SK-N-SH (cell line): ENCODE data around the gene LDB3. TPM values are rescaled to one million over a fixed set of nuclear protein-coding genes. Genes with fewer than 3 reads are reported as not detected.

Experiments
- CTCF ChIA-PET: fragments of 300-600, 350-600 bp; formaldehyde crosslinking; extraction: SDS; loops from one replicate; lab custom pipeline; 2021; lab: Yijun Ruan, JAX
- POLR2A ChIA-PET: fragments of 350-600 bp; sonication (Branson Sonifier 250); formaldehyde crosslinking; extraction: SDS; loops from one replicate; lab custom pipeline; 2020; ENCODE audit warnings: antibody characterized with exemption, inconsistent platforms; lab: Yijun Ruan, JAX
- DNase-seq: peaks from one replicate; pipeline ENCODE4 v3.0.0; 2012
- H2AFZ ChIP-seq: fragments of 200-600 bp; sonication (generic); 2 replicates; pipeline ENCODE4 v1.8.1; 2016; ENCODE audit warnings: antibody characterized with exemption, mild to moderate bottlenecking, low read depth
- H3F3A ChIP-seq: fragments of 200-600 bp; sonication (generic); replicated peaks from 2 replicates; pipeline ENCODE3; 2016; ENCODE audit warnings: antibody characterized with exemption, mild to moderate bottlenecking; ENCODE audit not compliant: insufficient read depth
- H3K27ac ChIP-seq, 2 experiments: fragments of 200-500 bp in 1 of 2; fragments of 200-600 bp in 1 of 2; sonication (Bioruptor generic) in 1 of 2; sonication (generic), shearing (Covaris generic) in 1 of 2; 2 replicates each; pipeline versions ENCODE4 v1.5.1 to v1.6.1; 2014 to 2016; ENCODE audit warnings: low read depth in 2 of 2, inconsistent platforms in 1 of 2, low read length in 1 of 2, mild to moderate bottlenecking in 1 of 2, mixed read lengths in 1 of 2
- H3K27me3 ChIP-seq: fragments of 200-600 bp; sonication (generic), shearing (Covaris generic); 2 replicates; pipeline ENCODE4 v1.6.1; 2016; ENCODE audit warnings: mixed run types; ENCODE audit not compliant: insufficient read depth
- H3K36me3 ChIP-seq, 2 experiments: fragments of 200-500 bp in 1 of 2; fragments of 200-600 bp in 1 of 2; sonication (Bioruptor generic) in 1 of 2; sonication (generic) in 1 of 2; replicated peaks in 1 of 2; 2 replicates each; pipeline versions ENCODE3 to v1.5.1; 2014 to 2016; ENCODE audit warnings: low read length in 1 of 2, mild to moderate bottlenecking in 1 of 2; ENCODE audit not compliant: insufficient read depth in 2 of 2, control insufficient read depth in 1 of 2
- H3K4me1 ChIP-seq, 2 experiments: fragments of 200-500 bp in 1 of 2; fragments of 200-600 bp in 1 of 2; sonication (Bioruptor generic) in 1 of 2; sonication (generic), shearing (Covaris generic) in 1 of 2; 2 replicates each; pipeline versions ENCODE4 v1.5.1 to v1.6.1; 2014 to 2016; ENCODE audit warnings: low read depth in 1 of 2, low read length in 1 of 2, mixed run types in 1 of 2; ENCODE audit not compliant: insufficient read depth in 2 of 2, control insufficient read depth in 1 of 2
- H3K4me2 ChIP-seq: fragments of 200-600 bp; sonication (generic), shearing (Covaris generic); 2 replicates; pipeline ENCODE4 v1.6.1; 2017; ENCODE audit warnings: mixed run types
- H3K4me3 ChIP-seq, 2 experiments: fragments of 200-500 bp in 1 of 2; fragments of 200-600 bp in 1 of 2; sonication (Bioruptor generic) in 1 of 2; sonication (generic), shearing (Covaris generic) in 1 of 2; 2 replicates each; pipeline versions ENCODE4 v1.5.1 to v1.8.1; 2014 to 2016; ENCODE audit warnings: low read depth in 2 of 2, inconsistent platforms in 1 of 2, low read length in 1 of 2, mild to moderate bottlenecking in 1 of 2, mixed read lengths in 1 of 2, moderate library complexity in 1 of 2
- H3K79me2 ChIP-seq: fragments of 200-600 bp; sonication (generic); 2 replicates; pipeline ENCODE4 v1.8.1; 2017; ENCODE audit warnings: mild to moderate bottlenecking; ENCODE audit not compliant: insufficient read depth
- H3K9ac ChIP-seq: fragments of 200-600 bp; sonication (generic); 2 replicates; pipeline ENCODE4 v1.6.1; 2017; ENCODE audit warnings: mixed run types
- H3K9me2 ChIP-seq: fragments of 200-600 bp; sonication (generic); 2 replicates; pipeline ENCODE4 v1.6.1; 2017; ENCODE audit warnings: mixed run types
- H3K9me3 ChIP-seq: fragments of 200-600 bp; sonication (generic); 2 replicates; pipeline ENCODE4 v1.6.1; 2017; ENCODE audit warnings: mixed run types, mild to moderate bottlenecking, moderate library complexity
- H4K20me1 ChIP-seq: fragments of 200-600 bp; sonication (generic); 2 replicates; pipeline ENCODE4 v1.6.1; 2017; ENCODE audit warnings: mild to moderate bottlenecking, mixed run types; ENCODE audit not compliant: insufficient read depth
- CHD2 ChIP-seq: fragments of 150-350 bp; IDR thresholded peaks from 2 replicates; pipeline ENCODE4 v1.6.1; 2018; ENCODE audit warnings: low read length; ENCODE audit not compliant: partially characterized antibody
- ELF1 ChIP-seq: IDR thresholded peaks from 2 replicates; pipeline ENCODE4 v1.4.0; 2012
- FOSL2 ChIP-seq: IDR thresholded peaks from 2 replicates; pipeline ENCODE4 v1.4.0; 2012; ENCODE audit warnings: low read depth, mild to moderate bottlenecking, moderate library complexity, borderline replicate concordance
- FOXM1 ChIP-seq: IDR thresholded peaks from 2 replicates; pipeline ENCODE4 v1.4.0; 2012; ENCODE audit warnings: low read depth, mild to moderate bottlenecking
- GATA2 ChIP-seq: sonication (generic); formaldehyde crosslinking; IDR thresholded peaks from 2 replicates; pipeline ENCODE4 v1.5.0; 2020; ENCODE audit warnings: mild to moderate bottlenecking, missing genetic modification reagents
- NFIC ChIP-seq: IDR thresholded peaks from 2 replicates; pipeline ENCODE4 v1.4.0; 2012; ENCODE audit warnings: borderline replicate concordance
- NRF1 ChIP-seq: IDR thresholded peaks from 2 replicates; pipeline ENCODE4 v1.6.1; 2012; ENCODE audit warnings: low read depth, mild to moderate bottlenecking, low read length
- RFX5 ChIP-seq: IDR thresholded peaks from 2 replicates; pipeline ENCODE4 v1.6.1; 2012; ENCODE audit warnings: mild to moderate bottlenecking, improper control_type of control experiment, low read length
- TAF1 ChIP-seq: IDR thresholded peaks from 2 replicates; pipeline ENCODE4 v1.6.1; 2012; ENCODE audit warnings: low read depth, mild to moderate bottlenecking, low read length, moderate library complexity, borderline replicate concordance
- TCF12 ChIP-seq: IDR thresholded peaks from 2 replicates; pipeline ENCODE4 v1.4.0; 2012
- TEAD4 ChIP-seq: IDR thresholded peaks from 2 replicates; pipeline ENCODE4 v1.4.0; 2012; ENCODE audit warnings: mild to moderate bottlenecking, borderline replicate concordance; ENCODE audit not compliant: insufficient read depth
- YY1 ChIP-seq: IDR thresholded peaks from 2 replicates; pipeline ENCODE4 v1.4.0; 2012; ENCODE audit warnings: low read depth, mild to moderate bottlenecking
- WGBS: methylation state at CpG from one replicate; pipeline ENCODE4 v1.1.6; 2017; ENCODE audit warnings: low lambda C conversion rate; 5-methylcytosine and 5-hydroxymethylcytosine counted together
- polyA plus RNA-seq, 3 experiments: library from polyadenylated mRNA; depleted of rRNA; stranded (reverse); fragments of >200 nt; gene quantifications; 2 replicates each; pipeline ENCODE4 v1.2.3, GENCODE V29; 2012
- TF ChIP-seq, protein P1 (sequence below): fragments of 150-350 bp; IDR thresholded peaks from 2 replicates; pipeline ENCODE4 v1.6.1; 2016; ENCODE audit warnings: mild to moderate bottlenecking, low read depth, low read length
- TF ChIP-seq, protein P2 (sequence below): IDR thresholded peaks from 2 replicates; pipeline ENCODE4 v1.6.1; 2012; ENCODE audit warnings: mild to moderate bottlenecking, low read depth, low read length, moderate library complexity
- TF ChIP-seq, protein P3 (sequence below): fragments of 150-350 bp; IDR thresholded peaks from 2 replicates; pipeline ENCODE4 v1.6.1; 2017; ENCODE audit warnings: antibody characterized with exemption, low read length, low read depth, borderline replicate concordance
- TF ChIP-seq, protein P4 (sequence below): IDR thresholded peaks from 2 replicates; pipeline ENCODE4 v1.4.0; 2012; ENCODE audit warnings: low read depth
- TF ChIP-seq, protein P5 (sequence below): fragments of 200-600 bp; sonication (generic); IDR thresholded peaks from 2 replicates; pipeline ENCODE4 v1.6.1; 2017; ENCODE audit warnings: antibody characterized with exemption, mild to moderate bottlenecking, moderate library complexity
- TF ChIP-seq, protein P6 (sequence below): IDR thresholded peaks from 2 replicates; pipeline ENCODE4; 2012

LDB3 gene
- polyA plus RNA-seq, 1 of the 3 experiments (the other 2 are of a cell fraction), result 0.48 TPM

DNA sequence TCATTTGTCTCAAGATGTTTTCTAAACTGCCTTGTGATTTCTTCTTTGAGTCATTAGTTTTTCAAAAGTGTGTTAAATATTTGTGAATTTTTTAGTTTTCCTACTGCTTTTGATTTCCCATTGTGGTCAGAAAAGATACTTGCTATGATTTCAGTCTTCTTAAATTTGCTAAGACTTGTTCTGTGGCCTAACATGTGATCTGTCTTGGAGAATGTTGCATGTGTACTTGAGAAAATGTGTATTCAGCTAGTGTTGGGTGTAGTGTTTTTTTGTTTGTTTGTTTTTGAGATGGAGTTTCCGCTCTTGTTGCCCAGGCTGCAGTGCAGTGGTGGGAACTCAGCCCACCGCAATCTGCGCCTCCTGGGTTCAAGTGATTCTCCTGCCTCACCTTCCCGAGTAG, 116.7 kb downstream of the LDB3 start:
- Histone ChIP-seq H3K4me2 (no peak overlapping the region), H3K9me3 (no peaks in the 10 kb centered on the region), H4K20me1 (peaks cover 49% of the 10 kb centered on the region), H3K4me3 (no peak overlapping the region), H3K4me1 (peaks cover 0 to 4% of the 10 kb centered on the region in 2 experiments; a peak in 2 of 4 replicates), H3K27ac (no peak overlapping the region), H3K9ac (no peak overlapping the region), H3K36me3 (peaks cover 0 to 7% of the 10 kb centered on the region in 2 experiments), H2AFZ (no peak overlapping the region), H3F3A (no peaks in the 10 kb centered on the region), H3K79me2 (peaks cover 99% of the 10 kb centered on the region), H3K27me3 (no peaks in the 10 kb centered on the region), H3K9me2 (no peaks in the 10 kb centered on the region)
- DNase-seq, result no peak
- WGBS, result 96% methylated on average over 4 of the region's 4 CpGs
- CTCF ChIA-PET, result no interaction called here
- TF ChIP-seq RFX5 (no peak), NFIC (no peak), TAF1 (no peak), TEAD4 (no peak), YY1 (no peak), ELF1 (no peak), TCF12 (no peak), CHD2 (no peak), GATA2 (no peak), FOXM1 (no peak), NRF1 (no peak), FOSL2 (no peak)
- TF ChIP-seq, protein P1, sequence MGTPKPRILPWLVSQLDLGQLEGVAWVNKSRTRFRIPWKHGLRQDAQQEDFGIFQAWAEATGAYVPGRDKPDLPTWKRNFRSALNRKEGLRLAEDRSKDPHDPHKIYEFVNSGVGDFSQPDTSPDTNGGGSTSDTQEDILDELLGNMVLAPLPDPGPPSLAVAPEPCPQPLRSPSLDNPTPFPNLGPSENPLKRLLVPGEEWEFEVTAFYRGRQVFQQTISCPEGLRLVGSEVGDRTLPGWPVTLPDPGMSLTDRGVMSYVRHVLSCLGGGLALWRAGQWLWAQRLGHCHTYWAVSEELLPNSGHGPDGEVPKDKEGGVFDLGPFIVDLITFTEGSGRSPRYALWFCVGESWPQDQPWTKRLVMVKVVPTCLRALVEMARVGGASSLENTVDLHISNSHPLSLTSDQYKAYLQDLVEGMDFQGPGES, result no peak
- TF ChIP-seq, protein P2, sequence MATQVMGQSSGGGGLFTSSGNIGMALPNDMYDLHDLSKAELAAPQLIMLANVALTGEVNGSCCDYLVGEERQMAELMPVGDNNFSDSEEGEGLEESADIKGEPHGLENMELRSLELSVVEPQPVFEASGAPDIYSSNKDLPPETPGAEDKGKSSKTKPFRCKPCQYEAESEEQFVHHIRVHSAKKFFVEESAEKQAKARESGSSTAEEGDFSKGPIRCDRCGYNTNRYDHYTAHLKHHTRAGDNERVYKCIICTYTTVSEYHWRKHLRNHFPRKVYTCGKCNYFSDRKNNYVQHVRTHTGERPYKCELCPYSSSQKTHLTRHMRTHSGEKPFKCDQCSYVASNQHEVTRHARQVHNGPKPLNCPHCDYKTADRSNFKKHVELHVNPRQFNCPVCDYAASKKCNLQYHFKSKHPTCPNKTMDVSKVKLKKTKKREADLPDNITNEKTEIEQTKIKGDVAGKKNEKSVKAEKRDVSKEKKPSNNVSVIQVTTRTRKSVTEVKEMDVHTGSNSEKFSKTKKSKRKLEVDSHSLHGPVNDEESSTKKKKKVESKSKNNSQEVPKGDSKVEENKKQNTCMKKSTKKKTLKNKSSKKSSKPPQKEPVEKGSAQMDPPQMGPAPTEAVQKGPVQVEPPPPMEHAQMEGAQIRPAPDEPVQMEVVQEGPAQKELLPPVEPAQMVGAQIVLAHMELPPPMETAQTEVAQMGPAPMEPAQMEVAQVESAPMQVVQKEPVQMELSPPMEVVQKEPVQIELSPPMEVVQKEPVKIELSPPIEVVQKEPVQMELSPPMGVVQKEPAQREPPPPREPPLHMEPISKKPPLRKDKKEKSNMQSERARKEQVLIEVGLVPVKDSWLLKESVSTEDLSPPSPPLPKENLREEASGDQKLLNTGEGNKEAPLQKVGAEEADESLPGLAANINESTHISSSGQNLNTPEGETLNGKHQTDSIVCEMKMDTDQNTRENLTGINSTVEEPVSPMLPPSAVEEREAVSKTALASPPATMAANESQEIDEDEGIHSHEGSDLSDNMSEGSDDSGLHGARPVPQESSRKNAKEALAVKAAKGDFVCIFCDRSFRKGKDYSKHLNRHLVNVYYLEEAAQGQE, result no peak
- TF ChIP-seq, protein P3, sequence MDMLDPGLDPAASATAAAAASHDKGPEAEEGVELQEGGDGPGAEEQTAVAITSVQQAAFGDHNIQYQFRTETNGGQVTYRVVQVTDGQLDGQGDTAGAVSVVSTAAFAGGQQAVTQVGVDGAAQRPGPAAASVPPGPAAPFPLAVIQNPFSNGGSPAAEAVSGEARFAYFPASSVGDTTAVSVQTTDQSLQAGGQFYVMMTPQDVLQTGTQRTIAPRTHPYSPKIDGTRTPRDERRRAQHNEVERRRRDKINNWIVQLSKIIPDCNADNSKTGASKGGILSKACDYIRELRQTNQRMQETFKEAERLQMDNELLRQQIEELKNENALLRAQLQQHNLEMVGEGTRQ, result no peak
- TF ChIP-seq, protein P4, sequence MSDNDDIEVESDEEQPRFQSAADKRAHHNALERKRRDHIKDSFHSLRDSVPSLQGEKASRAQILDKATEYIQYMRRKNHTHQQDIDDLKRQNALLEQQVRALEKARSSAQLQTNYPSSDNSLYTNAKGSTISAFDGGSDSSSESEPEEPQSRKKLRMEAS, result no peak
- TF ChIP-seq, protein P5, sequence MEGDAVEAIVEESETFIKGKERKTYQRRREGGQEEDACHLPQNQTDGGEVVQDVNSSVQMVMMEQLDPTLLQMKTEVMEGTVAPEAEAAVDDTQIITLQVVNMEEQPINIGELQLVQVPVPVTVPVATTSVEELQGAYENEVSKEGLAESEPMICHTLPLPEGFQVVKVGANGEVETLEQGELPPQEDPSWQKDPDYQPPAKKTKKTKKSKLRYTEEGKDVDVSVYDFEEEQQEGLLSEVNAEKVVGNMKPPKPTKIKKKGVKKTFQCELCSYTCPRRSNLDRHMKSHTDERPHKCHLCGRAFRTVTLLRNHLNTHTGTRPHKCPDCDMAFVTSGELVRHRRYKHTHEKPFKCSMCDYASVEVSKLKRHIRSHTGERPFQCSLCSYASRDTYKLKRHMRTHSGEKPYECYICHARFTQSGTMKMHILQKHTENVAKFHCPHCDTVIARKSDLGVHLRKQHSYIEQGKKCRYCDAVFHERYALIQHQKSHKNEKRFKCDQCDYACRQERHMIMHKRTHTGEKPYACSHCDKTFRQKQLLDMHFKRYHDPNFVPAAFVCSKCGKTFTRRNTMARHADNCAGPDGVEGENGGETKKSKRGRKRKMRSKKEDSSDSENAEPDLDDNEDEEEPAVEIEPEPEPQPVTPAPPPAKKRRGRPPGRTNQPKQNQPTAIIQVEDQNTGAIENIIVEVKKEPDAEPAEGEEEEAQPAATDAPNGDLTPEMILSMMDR, result no peak
- TF ChIP-seq, protein P6, sequence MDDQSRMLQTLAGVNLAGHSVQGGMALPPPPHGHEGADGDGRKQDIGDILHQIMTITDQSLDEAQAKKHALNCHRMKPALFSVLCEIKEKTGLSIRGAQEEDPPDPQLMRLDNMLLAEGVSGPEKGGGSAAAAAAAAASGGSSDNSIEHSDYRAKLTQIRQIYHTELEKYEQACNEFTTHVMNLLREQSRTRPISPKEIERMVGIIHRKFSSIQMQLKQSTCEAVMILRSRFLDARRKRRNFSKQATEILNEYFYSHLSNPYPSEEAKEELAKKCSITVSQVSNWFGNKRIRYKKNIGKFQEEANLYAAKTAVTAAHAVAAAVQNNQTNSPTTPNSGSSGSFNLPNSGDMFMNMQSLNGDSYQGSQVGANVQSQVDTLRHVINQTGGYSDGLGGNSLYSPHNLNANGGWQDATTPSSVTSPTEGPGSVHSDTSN, result no peak
- POLR2A ChIA-PET, result no interaction called here
